IMR-90 (cell line): ENCODE results near the gene ADAP1. TPM values are rescaled to one million over a fixed set of nuclear protein-coding genes. Genes with fewer than 3 reads are reported as not detected.
A peak's percentile ranks its signal among the peaks of the same experiment; 100 is the strongest.

Experiments
- ATAC-seq: fragments of 200-7000 bp; cut with Tn5 transposase; 2 replicates; pipeline ENCODE4 v1.9.1; 2020; ENCODE audit warnings: low read depth, mild to moderate bottlenecking, moderate library complexity
- BruUV-seq: library from RNA; stranded (reverse); fragments of 400-500 nt; replicated peaks from 2 replicates; lab custom pipeline; 2021; lab: Mats Ljungman, UMichigan
- CTCF ChIA-PET: fragments of 300-600 bp; formaldehyde crosslinking; extraction: SDS; loops from one replicate; lab custom pipeline; 2021; ENCODE audit warnings: antibody characterized with exemption; lab: Yijun Ruan, JAX
- POLR2A ChIA-PET: fragments of 300-600 bp; sonication (Branson Sonifier 250); formaldehyde crosslinking; loops from one replicate; lab custom pipeline; 2022; ENCODE audit warnings: antibody characterized with exemption; ENCODE audit not compliant: unreplicated experiment; lab: Charles Lee
- DNase-seq: peaks from one replicate; pipeline ENCODE4 v3.0.0; 2013
- H2AFZ ChIP-seq: replicated peaks from 2 replicates; pipeline ENCODE3; 2013; ENCODE audit warnings: low read length, mild to moderate bottlenecking; ENCODE audit not compliant: poor library complexity
- H2AK5ac ChIP-seq: 2 replicates; pipeline ENCODE4 v1.6.1; 2013; ENCODE audit warnings: low read depth, low read length, inconsistent platforms
- H2AK9ac ChIP-seq: replicated peaks from 2 replicates; pipeline ENCODE3; 2013; ENCODE audit warnings: mild to moderate bottlenecking, low read depth, low read length, moderate library complexity; ENCODE audit not compliant: poor library complexity
- H2BK120ac ChIP-seq: 2 replicates; pipeline ENCODE4 v1.6.1; 2013; ENCODE audit warnings: low read depth, low read length, inconsistent platforms
- H2BK15ac ChIP-seq: 3 replicates; pipeline ENCODE4 v1.6.1; 2013; ENCODE audit warnings: low read depth, low read length, inconsistent platforms
- H2BK20ac ChIP-seq: 2 replicates; pipeline ENCODE4 v1.6.1; 2013; ENCODE audit warnings: low read depth, mild to moderate bottlenecking, inconsistent platforms, low read length, moderate library complexity
- H2BK5ac ChIP-seq: 2 replicates; pipeline ENCODE4 v1.6.1; 2013; ENCODE audit warnings: mild to moderate bottlenecking, low read depth, low read length, inconsistent platforms; ENCODE audit not compliant: poor library complexity, severe bottlenecking
- H3K14ac ChIP-seq: replicated peaks from 2 replicates; pipeline ENCODE4 v1.6.1; 2013; ENCODE audit warnings: low read depth, low read length, inconsistent platforms
- H3K18ac ChIP-seq: 2 replicates; pipeline ENCODE4 v1.6.1; 2013; ENCODE audit warnings: low read depth, low read length, control low read depth
- H3K23ac ChIP-seq: 2 replicates; pipeline ENCODE4 v1.6.1; 2013; ENCODE audit warnings: low read depth, low read length, inconsistent platforms
- H3K27ac ChIP-seq: 2 replicates; pipeline ENCODE4 v1.5.1; 2013; ENCODE audit warnings: mild to moderate bottlenecking, control low read depth, low read length; ENCODE audit not compliant: insufficient read depth
- H3K27me3 ChIP-seq: 2 replicates; pipeline ENCODE4 v1.6.1; 2013; ENCODE audit warnings: low read length; ENCODE audit not compliant: control insufficient read depth, insufficient read depth
- H3K36me3 ChIP-seq: 2 replicates; pipeline ENCODE4 v1.6.1; 2013; ENCODE audit warnings: low read length, mixed read lengths; ENCODE audit not compliant: control insufficient read depth, insufficient read depth
- H3K4ac ChIP-seq: 2 replicates; pipeline ENCODE4 v1.6.1; 2013; ENCODE audit warnings: low read depth, low read length, inconsistent platforms
- H3K4me1 ChIP-seq: 2 replicates; pipeline ENCODE4 v1.6.1; 2013; ENCODE audit warnings: low read length, mixed read lengths; ENCODE audit not compliant: control insufficient read depth, insufficient read depth
- H3K4me2 ChIP-seq: 2 replicates; pipeline ENCODE4 v1.6.1; 2013; ENCODE audit warnings: low read depth, mild to moderate bottlenecking, control low read depth, low read length, moderate library complexity
- H3K4me3 ChIP-seq: 2 replicates; pipeline ENCODE4 v1.5.1; 2013; ENCODE audit warnings: low read depth, mild to moderate bottlenecking, control low read depth, low read length, moderate library complexity; ENCODE audit not compliant: insufficient read depth
- H3K56ac ChIP-seq: 2 replicates; pipeline ENCODE4 v1.6.1; 2013; ENCODE audit warnings: low read length, inconsistent platforms; ENCODE audit not compliant: insufficient read depth; ENCODE audit errors: extremely low read depth
- H3K79me1 ChIP-seq, 2 experiments: 2 replicates each; pipeline ENCODE4 v1.6.1; 2013; ENCODE audit warnings: low read length in 2 of 2, inconsistent platforms in 1 of 2, low read depth in 1 of 2
- H3K9ac ChIP-seq: 2 replicates; pipeline ENCODE4 v1.6.1; 2013; ENCODE audit warnings: low read depth, low read length, control low read depth
- H3K9me1 ChIP-seq: 2 replicates; pipeline ENCODE4 v1.6.1; 2013; ENCODE audit warnings: low read length, inconsistent platforms; ENCODE audit not compliant: insufficient read depth
- H3K9me3 ChIP-seq: 2 replicates; pipeline ENCODE4 v1.6.1; 2013; ENCODE audit warnings: low read length; ENCODE audit not compliant: control insufficient read depth, insufficient read depth
- H4K20me1 ChIP-seq: 2 replicates; pipeline ENCODE4 v1.6.1; 2013; ENCODE audit warnings: low read length, inconsistent platforms; ENCODE audit not compliant: insufficient read depth
- H4K5ac ChIP-seq: 2 replicates; pipeline ENCODE4 v1.6.1; 2013; ENCODE audit warnings: mild to moderate bottlenecking, low read depth, low read length, control low read depth
- H4K8ac ChIP-seq, 2 experiments: 2 replicates each; pipeline ENCODE4 v1.6.1; 2013; ENCODE audit warnings: low read depth in 2 of 2, low read length in 2 of 2, control low read depth in 1 of 2, inconsistent platforms in 1 of 2
- H4K91ac ChIP-seq: 2 replicates; pipeline ENCODE4 v1.6.1; 2013; ENCODE audit warnings: low read depth, low read length, inconsistent platforms; ENCODE audit not compliant: insufficient read depth
- RFX5 ChIP-seq: IDR thresholded peaks from 2 replicates; pipeline ENCODE4 v1.8.0; 2012; ENCODE audit warnings: low read depth, mild to moderate bottlenecking, low read length, moderate library complexity
- WGBS, 2 experiments: methylation state at CpG; one replicate each; pipeline versions ENCODE4 v1.1.5 to v1.1.7; 2013; ENCODE audit warnings: missing lambda C conversion rate in 2 of 2; ENCODE audit not compliant: insufficient read length in 1 of 2; ENCODE audit errors: extremely low coverage in 2 of 2; 5-methylcytosine and 5-hydroxymethylcytosine counted together
- dilution Hi-C: fragments of 300-500 bp; cut with HindIII; formaldehyde crosslinking; loops from one replicate; pipeline ENCODE4 v1.14.3; 2018; ENCODE audit warnings: low sequenced_read_pairs; ENCODE audit not compliant: unreplicated experiment
- in situ Hi-C: fragments of 300-500 bp; cut with MboI; formaldehyde crosslinking; loops from 3 replicates; pipeline ENCODE4 v1.14.3; 2019; ENCODE audit warnings: low sequenced_read_pairs, inconsistent platforms, mixed read lengths
- intact Hi-C: fragments of 100-400 bp; cut with micrococcal nuclease; formaldehyde crosslinking; loops from 2 replicates; pipeline ENCODE4 v1.10.0; 2022
- polyA plus RNA-seq, 3 experiments: library from polyadenylated mRNA; depleted of rRNA; stranded (reverse); fragments of >200 nt; gene quantifications; 2 replicates each; pipeline ENCODE4 v1.2.3, GENCODE V29; 2012; ENCODE audit warnings: low replicate concordance in 1 of 3
- total RNA-seq: library from RNA; depleted of rRNA; stranded (reverse); fragments of >200 nt; gene quantifications from 2 replicates; pipeline ENCODE4 v1.2.3, GENCODE V29; 2012
- TF ChIP-seq, protein P1 (sequence below): fragments of 150-350 bp; IDR thresholded peaks from 2 replicates; pipeline ENCODE4 v1.6.1; 2017; ENCODE audit warnings: mild to moderate bottlenecking, antibody characterized with exemption, low read length, low read depth

ADAP1 gene
- total and polyA plus RNA-seq, 2 of the 4 experiments (the other 2 are of a cell fraction): 1.4 to 2.0 TPM

DNA sequence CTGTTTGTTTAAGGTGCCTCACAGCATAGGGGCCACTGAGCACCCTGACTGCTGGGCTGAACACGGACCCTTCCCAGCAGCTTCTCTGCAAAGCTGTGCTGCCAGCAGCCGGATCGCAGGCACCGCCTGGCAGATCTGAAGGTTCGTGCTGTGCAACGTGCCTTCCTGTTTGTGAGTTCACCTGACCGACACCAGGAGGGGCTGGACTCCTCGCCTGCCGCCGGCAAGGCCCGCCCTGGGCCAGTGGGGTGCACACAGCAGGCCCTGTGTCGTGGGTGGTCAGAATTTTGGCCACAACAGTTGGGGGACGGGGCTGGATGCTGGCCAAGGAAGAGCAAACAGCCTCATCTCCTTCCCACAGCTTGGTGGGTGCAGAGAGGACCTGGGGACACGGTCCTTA, 41.1 kb upstream of the ADAP1 start:
- ChIA-PET CTCF (interaction anchor here (3.7 kb wide), 1 partner anchor 70 kb away, joined by 60 read pairs; no protein-coding TSS in a partner anchor), POLR2A (no interaction called here)

More for the DNA sequence above, 41.1 kb upstream of the ADAP1 start:
- ATAC-seq: no peak
- peak overlapping the region; percentile 78 for H2AK9ac ChIP-seq
- no peaks in the 10 kb centered on the region for H3K27me3 ChIP-seq
- in situ Hi-C loops (loop anchor here (10.0 kb wide), 1 partner anchor 179 kb away; no protein-coding TSS in a partner anchor), dilution Hi-C loops (no loop called here), intact Hi-C loops (no loop called here)
- H3K9ac ChIP-seq: no peak overlapping the region
- no peaks in the 10 kb centered on the region for H3K4me1 ChIP-seq
- H3K18ac ChIP-seq: no peak overlapping the region
- H4K5ac ChIP-seq: no peak overlapping the region
- H3K56ac ChIP-seq: no peak overlapping the region
- H2BK120ac ChIP-seq: no peak overlapping the region
- no peak overlapping the region for H3K4ac ChIP-seq
- peaks cover 9% of the 10 kb centered on the region for H4K20me1 ChIP-seq
- no peak overlapping the region for H2AK5ac ChIP-seq
- H2BK20ac ChIP-seq: no peak overlapping the region
- no peaks in the 10 kb centered on the region for H3K9me1 ChIP-seq
- H3K79me1 ChIP-seq: no peaks in the 10 kb centered on the region
- H4K8ac ChIP-seq: no peak overlapping the region
- no peak overlapping the region for H2BK5ac ChIP-seq
- no peak overlapping the region for H3K27ac ChIP-seq
- no peak overlapping the region for H2BK15ac ChIP-seq
- WGBS, 2 experiments: 96% methylated on average over 7 of the region's 14 CpGs; no CpG with 5 or more reads in 1 of the 2 experiments
- no peak overlapping the region for H2AFZ ChIP-seq
- H3K4me2 ChIP-seq: no peak overlapping the region
- TF ChIP-seq, protein P1, sequence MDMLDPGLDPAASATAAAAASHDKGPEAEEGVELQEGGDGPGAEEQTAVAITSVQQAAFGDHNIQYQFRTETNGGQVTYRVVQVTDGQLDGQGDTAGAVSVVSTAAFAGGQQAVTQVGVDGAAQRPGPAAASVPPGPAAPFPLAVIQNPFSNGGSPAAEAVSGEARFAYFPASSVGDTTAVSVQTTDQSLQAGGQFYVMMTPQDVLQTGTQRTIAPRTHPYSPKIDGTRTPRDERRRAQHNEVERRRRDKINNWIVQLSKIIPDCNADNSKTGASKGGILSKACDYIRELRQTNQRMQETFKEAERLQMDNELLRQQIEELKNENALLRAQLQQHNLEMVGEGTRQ: no peak
- no peak for TF ChIP-seq RFX5
- no peak overlapping the region for H4K91ac ChIP-seq
- H3K23ac ChIP-seq: no peak overlapping the region
- BruUV-seq: no TSS peak
- no peaks in the 10 kb centered on the region for H3K9me3 ChIP-seq
- DNase-seq: no peak
- H3K14ac ChIP-seq: no peak overlapping the region
- no peak overlapping the region for H3K4me3 ChIP-seq
- H3K36me3 ChIP-seq: peaks cover 10% of the 10 kb centered on the region; the same call in 1 of the 2 replicates
